Femur (tissue), 1 donor: ENCODE data around the gene RRAD.
A peak's percentile ranks its signal among the peaks of the same experiment; 100 is the strongest.

Source experiments
- DNase-seq: peaks from one replicate; pipeline ENCODE4 v3.0.0-alpha.2; 2017

Gene RRAD

DNA sequence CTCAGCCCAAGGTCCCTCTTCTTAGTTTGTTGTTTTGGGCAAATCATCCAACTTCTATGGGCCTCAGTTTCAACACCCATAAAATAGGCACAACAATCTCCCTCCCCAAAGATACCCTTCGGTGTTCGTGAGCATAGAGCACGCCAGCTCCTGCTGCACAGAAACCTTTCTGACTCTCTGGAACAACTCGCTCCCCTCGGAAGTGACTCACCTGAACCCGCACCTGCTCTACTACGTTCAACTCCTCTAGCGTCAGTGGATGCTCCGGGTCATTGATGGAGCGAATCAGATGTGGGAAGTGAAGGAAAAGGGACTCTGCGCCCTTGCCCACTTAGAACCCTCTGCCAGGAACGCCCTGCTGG is 8.4 kb upstream of the RRAD start:
- DNase-seq = no peak

DNA sequence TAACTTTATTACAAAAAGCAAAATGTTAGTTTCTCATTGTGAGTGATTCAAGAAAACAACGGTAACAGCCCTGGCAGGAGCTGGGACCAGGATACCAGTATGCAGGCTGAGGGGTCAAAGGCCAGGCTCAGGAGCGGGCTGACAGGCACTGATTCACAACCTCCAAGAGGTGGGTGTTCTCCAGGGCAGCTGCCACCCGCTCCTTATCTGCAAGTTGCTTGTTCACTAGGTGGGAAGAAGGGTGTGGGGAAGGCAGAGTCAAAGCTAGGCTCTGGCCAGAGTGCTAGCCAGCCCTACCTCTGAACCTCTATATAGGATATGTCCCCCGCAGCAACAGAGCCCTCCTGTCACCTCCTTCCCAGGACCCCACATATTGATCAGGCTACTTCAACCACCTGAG is 6.7 kb upstream of the RRAD start:
- DNase-seq = no peak

DNA sequence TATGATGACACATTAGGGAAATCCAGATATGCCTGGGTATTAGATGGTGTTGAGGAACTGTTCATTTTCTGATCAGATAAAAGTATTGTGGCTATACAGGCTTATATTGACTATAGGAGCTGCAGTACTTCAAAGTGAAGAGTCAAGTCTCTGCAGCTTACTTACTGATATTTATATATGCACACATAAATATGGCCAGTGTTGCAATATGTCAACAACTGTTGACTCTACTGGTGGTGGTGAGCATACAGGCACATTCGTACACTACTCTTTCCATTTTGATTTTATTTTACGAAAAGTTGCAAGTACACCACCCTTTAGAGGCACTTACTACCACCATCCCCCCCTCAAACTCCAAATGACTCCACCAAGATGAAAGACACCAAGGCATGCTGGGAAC is 6.3 kb upstream of the RRAD start:
- no peak for DNase-seq

DNA sequence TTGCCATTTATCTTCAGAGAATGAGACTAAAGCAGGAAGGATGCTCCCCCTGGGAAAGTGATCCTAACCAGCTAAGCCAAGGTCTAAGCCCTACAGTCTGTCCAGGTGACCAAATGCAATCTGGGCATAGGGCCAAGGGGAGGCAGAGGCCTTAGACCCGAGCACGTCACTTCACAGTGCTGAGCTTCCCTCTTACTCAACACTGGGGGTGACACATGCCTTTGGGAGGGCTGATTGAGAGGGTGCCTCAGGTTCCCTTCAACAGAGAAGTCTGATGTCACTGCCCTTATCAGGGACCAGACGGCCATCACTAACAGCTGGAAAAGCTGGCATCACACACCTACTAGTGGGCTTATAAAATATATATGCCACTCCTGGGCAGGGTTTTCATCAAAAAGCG is 4.9 kb upstream of the RRAD start:
- DNase-seq = no peak

DNA sequence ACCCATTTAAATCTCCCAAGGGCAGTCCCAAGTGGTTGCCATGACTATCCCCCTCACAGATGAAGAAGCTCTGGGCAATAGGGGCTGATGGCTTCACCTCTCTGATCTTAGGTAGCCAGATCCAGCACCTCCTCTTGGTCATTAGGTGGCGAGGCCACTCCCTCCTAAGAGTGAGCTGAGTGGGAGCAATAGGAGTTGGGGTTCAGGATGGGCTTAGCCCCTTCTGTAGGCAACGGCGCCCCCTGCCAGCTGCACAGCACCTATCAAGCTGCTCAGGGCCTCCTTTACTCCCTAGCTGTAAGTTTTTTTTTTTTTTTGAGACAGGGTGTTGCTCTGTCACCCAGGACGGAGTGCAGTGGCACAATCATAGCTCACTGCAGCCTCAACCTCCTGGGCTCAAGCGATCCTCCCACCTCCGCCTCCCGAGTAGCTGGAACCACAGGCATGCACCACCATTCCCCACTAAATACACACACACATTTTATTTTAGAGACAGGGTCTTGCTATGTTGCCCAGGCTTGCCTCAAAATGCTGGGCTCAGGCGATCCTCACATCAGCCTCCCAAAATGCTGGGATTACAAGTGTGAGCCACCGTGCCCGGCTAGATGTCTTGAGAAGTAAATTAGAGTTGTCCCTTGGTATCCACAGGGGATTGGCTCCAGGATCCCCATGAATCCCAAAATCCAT is 3.5 kb upstream of the RRAD start:
- DNase-seq = no peak

DNA sequence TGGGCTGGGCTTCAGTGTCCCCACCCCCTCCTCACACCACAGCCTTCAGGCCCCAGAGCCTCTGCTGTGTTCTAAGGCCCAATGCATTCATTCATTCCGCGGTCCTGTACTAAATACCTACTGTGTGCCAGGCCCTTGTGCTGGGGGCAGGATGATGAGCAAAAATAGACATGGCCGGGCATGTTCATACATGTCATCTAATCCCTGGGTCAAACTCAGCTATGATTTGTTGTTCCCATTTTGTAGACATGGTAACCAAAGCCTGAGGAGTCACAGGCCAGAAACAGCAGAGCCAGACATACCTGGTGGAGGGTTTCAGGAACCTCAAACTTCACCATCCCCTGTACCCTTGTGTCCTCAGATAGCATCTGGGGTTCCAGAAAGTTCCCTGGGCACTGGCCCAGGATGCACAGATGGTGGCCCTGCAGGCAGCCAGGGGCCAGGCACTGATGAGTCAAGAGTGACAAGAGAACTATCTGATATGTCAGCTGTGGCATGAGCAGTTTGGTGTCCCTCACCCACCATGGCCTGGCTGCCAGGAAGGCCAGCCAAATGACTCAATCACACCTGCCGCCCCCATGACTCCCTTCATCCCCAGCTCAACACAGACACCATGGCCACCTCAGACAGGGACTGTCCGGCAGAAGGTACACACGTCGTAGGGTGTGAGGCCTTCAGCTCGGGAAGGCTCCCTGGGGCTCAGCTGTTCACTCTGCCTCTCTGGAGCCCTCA is 2.7 kb upstream of the RRAD start:
- DNase-seq = peak; percentile 48

DNA sequence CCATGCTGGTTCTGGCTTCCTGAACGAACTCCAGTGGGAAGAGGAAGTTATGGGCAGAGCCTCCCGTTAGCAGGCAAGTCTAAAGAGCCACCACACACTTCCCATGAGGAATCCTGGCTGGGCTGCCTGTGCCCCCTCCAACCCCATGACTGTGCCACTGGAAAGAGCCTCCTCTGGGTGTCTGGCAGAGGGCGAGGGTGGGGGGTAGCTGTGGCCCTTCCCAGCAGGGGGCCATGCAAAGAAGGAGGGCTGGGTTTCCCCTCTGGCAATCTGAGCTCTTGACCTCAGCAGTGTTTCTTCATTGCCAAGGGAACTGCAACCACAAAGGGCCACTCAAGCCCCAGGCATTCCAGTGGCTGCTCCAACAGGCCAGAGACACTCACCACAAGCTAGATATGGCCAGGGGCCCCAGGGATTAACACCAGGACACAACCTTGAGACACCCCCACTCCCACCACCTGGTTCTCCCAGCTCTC is 1.7 kb upstream of the RRAD start:
- peak; percentile 58 for DNase-seq

DNA sequence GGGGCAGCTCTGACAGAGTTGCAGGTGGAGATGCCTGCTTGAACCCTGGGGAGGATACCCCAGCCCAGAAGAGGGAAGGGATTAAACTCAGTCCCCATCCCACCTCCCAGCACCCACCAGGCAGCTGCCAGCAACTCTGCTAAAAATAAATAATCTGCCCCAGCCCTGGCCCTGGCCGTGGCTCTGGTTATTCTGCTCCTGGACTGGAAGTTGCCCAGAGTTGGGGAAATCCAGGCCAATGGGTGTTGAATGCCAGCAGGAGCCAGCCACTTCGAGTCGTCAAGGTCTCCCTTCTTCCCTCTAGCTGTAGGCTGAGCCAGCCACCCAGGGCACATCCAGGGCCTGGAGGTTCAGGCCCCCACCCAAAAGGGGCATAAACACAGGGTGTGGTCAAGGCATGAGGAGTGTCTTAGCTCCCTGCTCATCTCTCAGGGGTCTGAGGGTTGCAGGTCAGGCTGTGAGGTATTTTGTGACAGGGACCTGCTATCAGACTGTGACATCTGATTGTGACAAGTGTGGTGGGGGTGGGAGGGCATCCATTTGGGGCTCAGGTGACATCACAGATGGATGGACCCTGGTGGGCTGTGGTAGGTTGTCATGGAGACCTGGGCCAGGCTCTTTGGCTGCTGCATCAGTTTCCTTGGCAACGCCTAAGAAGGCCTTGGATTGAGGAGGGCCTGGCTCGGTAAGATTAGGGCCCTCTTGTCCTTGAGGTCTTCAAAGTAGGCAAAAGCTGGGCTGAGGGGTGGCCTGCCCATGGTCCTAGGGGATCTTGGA is 1.0 kb upstream of the RRAD start:
- no peak for DNase-seq

DNA sequence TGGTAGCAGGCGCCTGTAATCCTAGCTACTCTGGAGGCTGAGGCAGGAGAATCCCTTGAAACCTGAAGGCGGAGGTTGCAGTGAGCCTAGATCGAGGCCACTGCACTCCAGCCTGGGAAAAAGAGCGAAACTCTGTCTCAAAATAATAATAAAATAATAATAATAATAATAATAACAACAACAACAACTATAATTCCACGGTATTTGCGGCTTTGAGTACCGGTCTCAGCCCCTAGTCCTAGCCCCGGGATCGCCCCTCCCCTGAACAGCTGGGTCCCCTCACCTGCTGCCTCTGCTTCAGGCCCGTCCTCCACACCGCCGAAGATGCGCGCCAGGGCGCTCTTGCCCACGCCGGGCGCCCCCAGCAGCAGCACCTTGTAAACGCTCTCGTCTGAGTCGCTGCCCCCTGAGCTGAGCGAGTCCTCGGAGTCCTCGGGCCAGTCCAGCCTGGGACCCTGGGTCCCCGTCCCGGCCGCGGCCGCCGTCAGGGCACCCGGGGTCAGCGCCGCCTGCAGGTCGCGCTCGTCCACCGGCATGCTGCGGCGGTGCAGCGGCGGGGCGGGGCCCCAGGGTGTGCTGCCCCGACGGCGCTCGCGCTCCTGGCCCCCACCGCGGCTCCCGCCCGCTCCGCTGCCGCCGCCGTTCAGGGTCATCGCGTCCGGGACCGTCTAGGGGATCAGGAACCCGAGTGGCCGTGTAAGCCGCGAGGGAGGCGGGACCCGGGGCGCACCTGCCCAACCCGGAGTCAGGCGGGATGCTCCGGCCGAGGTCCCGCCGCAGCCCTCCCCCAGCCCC is 611 bp downstream of the RRAD start:
- no peak for DNase-seq

DNA sequence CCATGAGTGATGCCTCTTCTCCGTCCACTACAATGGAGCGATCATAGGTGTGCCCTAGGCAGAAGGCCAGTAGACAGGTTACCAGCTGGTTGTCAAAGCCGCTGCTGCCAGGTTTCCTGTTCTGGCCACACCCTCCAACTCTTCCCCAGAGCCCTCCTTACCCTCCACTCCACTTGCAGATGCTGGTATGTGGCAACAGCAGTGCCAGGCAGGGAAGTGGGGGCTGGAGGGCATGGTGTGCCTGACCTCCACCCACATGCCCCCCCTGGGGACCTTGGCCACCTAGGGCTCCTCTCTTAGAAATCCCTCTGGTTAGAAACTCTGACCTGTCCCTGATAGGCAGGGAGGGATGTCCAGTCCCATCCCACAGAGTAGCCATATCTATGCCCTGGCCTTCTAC is 1.5 kb downstream of the RRAD start:
- no peak for DNase-seq

DNA sequence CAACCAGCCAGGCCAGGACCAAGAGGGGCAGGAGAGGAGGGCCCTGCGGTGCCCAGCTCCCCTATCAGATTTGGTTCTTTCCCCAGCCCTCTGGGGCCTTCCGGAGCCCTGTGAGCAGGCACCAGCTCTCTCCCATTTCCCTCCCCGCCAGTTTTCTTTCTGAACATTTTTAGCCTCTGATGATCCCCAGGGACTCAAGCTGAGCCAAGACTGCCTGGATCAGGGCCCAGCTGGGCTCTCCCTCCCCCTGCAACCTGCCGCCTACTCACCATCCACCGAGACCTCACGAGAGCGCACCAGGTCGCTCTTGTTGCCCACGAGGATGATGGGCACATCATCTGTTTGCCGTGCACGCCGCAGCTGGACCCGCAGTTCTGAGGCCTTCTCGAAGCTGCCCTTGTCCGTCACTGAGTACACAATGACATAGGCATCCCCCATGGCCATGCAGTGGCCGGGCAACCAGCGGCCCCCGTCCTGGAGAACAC is 2.0 kb downstream of the RRAD start:
- DNase-seq = no peak

DNA sequence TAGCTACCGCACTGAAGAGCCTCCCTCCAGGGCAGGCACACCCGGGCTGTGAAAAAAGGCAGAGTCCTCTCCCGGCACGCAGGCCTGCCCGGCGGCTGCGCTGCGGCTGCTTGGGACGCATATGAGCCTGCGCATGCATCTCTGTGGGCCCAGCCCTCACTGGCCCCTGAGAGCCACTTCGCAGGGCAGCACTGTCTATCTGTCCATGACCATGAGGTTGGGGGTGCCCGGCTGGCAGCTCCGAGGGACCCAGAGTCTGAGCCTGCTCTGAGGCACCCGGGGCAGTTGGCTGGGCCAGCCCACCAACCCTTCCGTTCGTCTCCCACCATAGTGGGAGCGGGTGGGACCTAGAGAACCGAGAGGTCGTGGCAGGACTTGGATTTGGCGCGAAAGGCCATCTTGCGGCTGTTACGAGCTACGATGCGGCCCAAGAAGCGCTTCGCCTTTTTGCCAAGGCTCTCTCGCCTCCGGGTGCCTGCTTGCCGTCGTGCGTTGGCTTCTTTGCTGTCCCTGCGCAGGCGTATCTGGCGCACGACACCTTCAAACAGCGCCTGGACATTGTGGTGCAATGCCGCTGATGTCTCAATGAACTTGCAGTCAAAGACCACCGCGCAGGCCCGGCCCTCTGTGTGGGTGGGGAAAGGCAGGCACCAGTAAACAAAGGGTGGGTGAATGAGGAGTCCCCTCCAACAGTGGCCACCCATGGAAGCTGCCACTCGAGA is 3.4 kb downstream of the RRAD start:
- DNase-seq = no peak

DNA sequence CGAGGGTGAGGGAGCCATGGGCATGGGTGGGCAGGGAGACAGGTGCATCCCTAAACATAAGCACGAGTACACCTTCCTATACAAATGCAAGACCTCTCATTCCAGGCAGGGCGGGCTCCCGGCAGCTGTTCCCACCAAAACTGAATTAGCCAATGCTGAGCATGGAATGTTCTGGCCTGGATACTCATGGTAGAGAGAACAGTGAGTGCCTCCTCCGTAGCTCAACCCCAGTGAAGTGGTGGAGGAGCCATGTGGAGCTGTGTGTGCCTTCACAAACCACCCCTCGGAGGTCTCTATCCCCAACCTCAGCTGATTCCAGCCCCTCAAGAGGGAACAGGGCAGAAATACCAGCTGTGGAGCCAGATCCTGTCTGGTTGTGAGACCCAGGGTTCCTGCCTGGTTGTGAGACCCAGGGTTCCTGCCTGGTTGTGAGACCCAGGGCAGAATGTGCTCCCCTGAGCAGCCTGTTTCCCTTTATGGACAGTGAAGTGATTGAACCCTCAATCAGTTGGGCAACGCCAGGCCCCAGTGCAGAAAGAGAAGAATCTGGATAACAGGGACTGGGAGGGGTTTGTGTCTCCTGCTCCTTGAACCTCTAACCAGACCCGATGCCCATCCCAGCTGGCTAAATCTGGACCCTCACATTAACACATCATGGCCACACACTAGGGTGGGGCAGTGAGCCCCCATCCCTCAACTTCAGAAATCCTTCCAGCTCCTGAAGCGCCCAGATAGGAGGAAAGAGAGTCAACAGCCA is 4.2 kb downstream of the RRAD start:
- DNase-seq = no peak

DNA sequence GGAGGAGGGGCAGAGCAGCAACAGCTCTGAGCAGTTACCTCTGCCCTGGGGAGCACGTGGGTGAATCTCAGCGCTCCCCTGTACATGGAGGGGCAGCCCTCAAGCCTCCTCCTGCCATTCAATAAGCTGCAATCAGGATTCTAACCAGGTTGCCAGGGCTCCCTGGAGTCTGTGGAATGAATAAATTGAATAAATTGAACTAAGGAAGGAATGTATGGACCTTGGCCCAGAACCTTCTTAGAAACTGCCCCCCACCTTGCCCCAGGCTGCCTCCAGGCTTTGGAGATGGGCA is 5.1 kb downstream of the RRAD start:
- no peak for DNase-seq

DNA sequence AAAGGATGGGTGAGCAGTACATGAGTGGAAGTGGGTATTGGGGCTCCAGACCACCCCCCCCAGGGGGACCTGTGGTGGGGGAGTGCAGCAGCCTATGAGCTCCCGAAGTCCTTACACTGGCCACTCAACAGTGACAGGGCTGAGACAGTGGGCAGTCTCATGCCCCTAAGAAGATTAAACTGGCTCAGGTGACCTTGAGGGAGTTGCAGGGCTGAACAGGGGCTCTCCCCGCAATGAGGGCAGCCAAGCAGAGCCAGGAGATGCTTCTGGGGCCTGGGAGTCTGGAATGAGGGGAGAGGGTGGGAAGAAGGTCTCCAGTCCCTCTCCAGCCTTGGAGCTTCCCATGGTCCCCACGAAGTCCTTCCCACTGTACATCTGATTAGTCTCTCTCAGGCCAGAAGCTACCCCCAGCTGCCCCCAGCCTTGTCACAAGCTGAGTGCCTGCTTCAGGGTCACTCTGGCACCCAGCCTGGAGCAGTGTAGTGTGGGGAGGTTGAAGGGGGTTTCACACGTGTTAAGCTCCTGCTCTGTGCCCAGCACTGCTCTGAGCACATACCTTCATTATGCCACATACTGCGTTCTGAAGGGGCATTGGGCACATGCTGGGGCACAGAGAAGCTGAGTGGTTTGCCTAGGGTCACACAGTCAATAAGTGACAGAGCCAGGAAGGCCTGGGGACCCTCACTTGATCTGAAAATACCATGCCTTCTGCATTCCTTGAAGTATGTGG is 5.6 kb downstream of the RRAD start:
- no peak for DNase-seq

DNA sequence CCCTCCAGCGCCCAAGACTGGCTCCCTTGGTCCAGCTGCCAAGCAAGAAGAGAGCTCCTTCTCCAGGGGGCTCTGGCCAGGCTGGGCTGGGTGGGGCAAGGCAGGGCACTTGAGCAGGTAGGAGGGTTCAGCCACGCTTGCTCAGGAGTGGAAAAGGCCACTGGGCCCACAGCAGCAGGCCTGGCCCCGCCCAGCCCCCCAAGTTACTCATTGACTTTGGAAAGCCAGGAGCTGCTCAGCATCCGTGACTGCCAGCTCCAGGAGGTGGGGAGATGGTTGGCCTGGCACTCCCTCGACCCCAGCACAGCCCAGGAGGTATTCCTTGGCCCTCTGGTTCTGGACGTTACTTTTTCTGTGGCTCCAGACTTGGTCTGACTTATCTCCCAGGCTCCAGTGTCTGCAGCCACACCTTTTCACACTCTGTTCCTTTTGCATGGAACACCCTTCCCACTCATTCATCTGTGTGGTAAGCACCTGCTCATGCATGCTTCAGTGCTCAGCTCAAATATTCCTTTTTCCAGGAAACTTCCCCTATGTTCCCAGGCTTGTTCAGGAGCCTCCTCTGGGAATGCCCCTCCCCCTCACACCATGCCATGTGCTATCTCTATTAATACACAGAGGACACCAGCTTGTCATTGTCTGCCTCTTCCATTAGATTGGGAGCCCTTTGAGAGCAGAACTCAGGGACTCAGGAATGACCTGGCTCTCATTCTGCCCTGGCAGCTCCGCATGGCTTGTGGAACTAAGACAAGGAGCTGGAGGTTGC is 6.3 kb downstream of the RRAD start, which contains the start of gene CDH16:
TSS of gene CDH16 (minus strand) at position 83 of the 766 bp plus-strand sequence. CDS start 820 bp downstream, outside the sequence.
- no peak for DNase-seq

DNA sequence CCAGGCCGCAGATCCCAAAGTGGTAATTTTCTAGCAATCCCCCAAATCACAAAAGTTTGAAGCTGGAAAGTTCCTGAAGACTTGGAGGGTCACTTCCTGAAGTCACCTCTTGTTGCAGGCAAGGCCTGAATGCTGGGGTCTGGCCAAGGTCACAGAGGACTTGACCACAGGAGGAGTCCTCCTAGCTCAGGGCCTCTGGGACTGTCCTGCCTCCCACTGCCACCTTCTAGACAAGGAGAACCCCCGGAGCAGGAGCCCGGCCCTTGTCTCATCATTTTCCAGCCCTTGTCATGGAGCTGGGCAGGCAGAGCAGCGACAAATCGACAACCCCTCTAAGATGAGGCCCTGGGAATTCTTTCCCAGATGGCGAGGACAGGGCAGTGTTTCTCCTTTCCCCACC is 7.0 kb downstream of the RRAD start:
- DNase-seq = no peak

DNA sequence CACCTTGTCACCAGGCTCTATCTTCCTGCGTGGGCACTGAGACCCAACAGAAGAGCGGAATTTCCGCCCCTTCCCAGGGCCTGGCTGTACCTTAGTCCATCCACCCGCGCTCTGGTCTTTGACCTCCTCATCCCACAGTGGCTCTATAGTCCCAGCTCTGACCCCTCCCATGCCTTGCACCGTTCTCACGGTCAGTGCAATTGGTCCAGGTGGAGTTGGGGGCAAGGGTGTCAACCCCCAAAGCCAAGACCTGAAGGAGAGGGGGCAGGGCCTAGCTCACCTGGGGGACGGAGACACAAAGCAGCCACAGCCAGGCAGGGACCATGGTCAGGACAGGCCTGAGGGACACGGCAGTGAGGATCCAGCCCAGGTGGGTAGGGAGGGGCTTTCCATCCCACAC is 7.6 kb downstream of the RRAD start:
- no peak for DNase-seq

DNA sequence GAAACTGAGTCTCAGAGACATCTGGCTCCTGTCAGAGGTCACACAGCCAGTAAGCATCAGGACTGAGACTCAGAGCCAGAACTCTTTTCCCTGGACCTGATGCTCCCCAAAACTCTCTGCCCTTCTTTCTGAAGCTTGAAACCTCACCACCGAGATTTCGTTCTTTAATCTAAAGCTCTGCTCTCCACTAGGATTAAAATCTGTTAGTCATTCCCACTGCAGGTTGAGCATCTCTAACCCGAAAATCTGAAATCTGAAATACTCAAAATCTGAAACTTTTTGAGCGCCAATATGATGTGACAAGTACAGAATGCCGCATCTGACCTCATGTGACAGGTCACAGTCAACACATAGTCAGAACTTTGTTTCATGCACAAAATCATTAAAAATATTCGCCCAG is 8.8 kb downstream of the RRAD start:
- no peak for DNase-seq

DNA sequence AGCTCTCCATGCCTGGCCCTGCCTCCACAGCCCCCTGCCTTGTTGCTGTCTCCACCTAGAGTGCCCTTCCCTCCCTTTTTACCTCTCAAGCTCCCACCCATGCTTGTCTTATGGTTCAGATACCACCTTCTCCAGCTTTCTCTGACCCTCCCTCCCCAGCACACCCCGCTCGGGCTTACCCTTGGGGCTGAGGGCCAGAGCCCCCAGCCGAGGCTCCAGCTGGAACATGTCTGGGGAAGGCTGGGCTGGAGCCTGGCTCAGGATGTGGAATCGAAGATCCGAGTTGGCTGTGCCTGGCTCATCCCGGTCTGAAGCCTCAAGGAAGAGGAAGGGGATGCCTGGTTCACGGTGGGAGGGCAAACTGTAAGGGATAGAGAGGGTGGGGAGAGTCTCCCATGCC is 10.3 kb downstream of the RRAD start:
- no peak for DNase-seq
